Stimulated activated CD8-positive, alpha-beta memory T cell treated with anti-CD3 and anti-CD28 coated beads, Interleukin-4, amount 100 ng/mL, for 24 hours (primary cell): ENCODE results near the gene FERMT2.

Experiments used
- DNase-seq: peaks from one replicate; pipeline ENCODE4 v3.0.0-alpha.2; 2020; ENCODE audit warnings: low read depth

The FERMT2 gene

GRCh38 chr14:52950898-52951680 is at the start of gene FERMT2:
Gene FERMT2 (minus strand): TSS chr14:52951050. CDS start chr14:52950568, 482 bp downstream.
- no peak for DNase-seq

- no peak for DNase-seq
These were observed 47.6 kb upstream of the FERMT2 start for GRCh38 chr14:52998376-52999015.

GRCh38 chr14:52996493-52996892 is 45.6 kb upstream of the FERMT2 start:
- no peak for DNase-seq

GRCh38 chr14:52995998-52996397 is 45.1 kb upstream of the FERMT2 start:
- DNase-seq, result no peak

- no peak for DNase-seq
These were observed 41.5 kb upstream of the FERMT2 start for GRCh38 chr14:52992236-52992870.

- no peak for DNase-seq
These were observed 37.3 kb upstream of the FERMT2 start for GRCh38 chr14:52988139-52988538.

- no peak for DNase-seq
These were observed 36.7 kb upstream of the FERMT2 start for GRCh38 chr14:52987514-52987913.

- DNase-seq, result no peak
These were observed 36.2 kb upstream of the FERMT2 start for GRCh38 chr14:52987042-52987441.

- DNase-seq, result no peak
These were observed 26.9 kb upstream of the FERMT2 start for GRCh38 chr14:52977798-52978197.

- DNase-seq, result no peak
These were observed 23.6 kb upstream of the FERMT2 start for GRCh38 chr14:52974406-52974805.

GRCh38 chr14:52961060-52961639 is 10.3 kb upstream of the FERMT2 start:
- DNase-seq, result no peak

- DNase-seq, result no peak
These were observed 9.8 kb upstream of the FERMT2 start for GRCh38 chr14:52960627-52961026.

- no peak for DNase-seq
These were observed 3.7 kb upstream of the FERMT2 start for GRCh38 chr14:52954346-52955214.

- DNase-seq, result no peak
These were observed 1.1 kb upstream of the FERMT2 start for GRCh38 chr14:52951681-52952554.

GRCh38 chr14:52950410-52950897 is 396 bp downstream of the FERMT2 start:
- DNase-seq, result no peak

- DNase-seq, result no peak
These were observed 990 bp downstream of the FERMT2 start for GRCh38 chr14:52949711-52950409.

GRCh38 chr14:52949249-52949648 is 1.6 kb downstream of the FERMT2 start:
- no peak for DNase-seq

GRCh38 chr14:52948836-52949235 is 2.0 kb downstream of the FERMT2 start:
- DNase-seq, result no peak

- DNase-seq, result no peak
These were observed 2.8 kb downstream of the FERMT2 start for GRCh38 chr14:52948039-52948438.

- no peak for DNase-seq
These were observed 6.6 kb downstream of the FERMT2 start for GRCh38 chr14:52944254-52944653.
